ENCODE measurements around the gene DOK6. TPM values are rescaled to one million over a fixed set of nuclear protein-coding genes. Genes with fewer than 3 reads are reported as not detected.

The DOK6 gene
- total RNA-seq, 1 donor from 2014 or later: 8.9 TPM

GRCh38 chr18:69865776-69866175 is 465.1 kb downstream of the DOK6 start:
- H3K27ac Mint-ChIP-seq (ENCODE audit: unreplicated experiment): no peak overlapping the region
- H3K4me1 Mint-ChIP-seq (ENCODE audit: low read depth): peaks cover 21% of the 10 kb centered on the region
- TF ChIP-seq, protein P1, sequence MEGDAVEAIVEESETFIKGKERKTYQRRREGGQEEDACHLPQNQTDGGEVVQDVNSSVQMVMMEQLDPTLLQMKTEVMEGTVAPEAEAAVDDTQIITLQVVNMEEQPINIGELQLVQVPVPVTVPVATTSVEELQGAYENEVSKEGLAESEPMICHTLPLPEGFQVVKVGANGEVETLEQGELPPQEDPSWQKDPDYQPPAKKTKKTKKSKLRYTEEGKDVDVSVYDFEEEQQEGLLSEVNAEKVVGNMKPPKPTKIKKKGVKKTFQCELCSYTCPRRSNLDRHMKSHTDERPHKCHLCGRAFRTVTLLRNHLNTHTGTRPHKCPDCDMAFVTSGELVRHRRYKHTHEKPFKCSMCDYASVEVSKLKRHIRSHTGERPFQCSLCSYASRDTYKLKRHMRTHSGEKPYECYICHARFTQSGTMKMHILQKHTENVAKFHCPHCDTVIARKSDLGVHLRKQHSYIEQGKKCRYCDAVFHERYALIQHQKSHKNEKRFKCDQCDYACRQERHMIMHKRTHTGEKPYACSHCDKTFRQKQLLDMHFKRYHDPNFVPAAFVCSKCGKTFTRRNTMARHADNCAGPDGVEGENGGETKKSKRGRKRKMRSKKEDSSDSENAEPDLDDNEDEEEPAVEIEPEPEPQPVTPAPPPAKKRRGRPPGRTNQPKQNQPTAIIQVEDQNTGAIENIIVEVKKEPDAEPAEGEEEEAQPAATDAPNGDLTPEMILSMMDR (IDR thresholded peaks at IDR 0.05): no peak
- H3K36me3 Mint-ChIP-seq (ENCODE audit: low read depth): no peaks in the 10 kb centered on the region
- H3K9me3 Mint-ChIP-seq (ENCODE audit: low read depth): no peaks in the 10 kb centered on the region
- H3K4me3 Mint-ChIP-seq (ENCODE audit: unreplicated experiment): no peak overlapping the region
- H3K27me3 Mint-ChIP-seq (ENCODE audit: low read depth): no peaks in the 10 kb centered on the region
- no peak for DNase-seq (ENCODE audit: low spot score)

DNA sequence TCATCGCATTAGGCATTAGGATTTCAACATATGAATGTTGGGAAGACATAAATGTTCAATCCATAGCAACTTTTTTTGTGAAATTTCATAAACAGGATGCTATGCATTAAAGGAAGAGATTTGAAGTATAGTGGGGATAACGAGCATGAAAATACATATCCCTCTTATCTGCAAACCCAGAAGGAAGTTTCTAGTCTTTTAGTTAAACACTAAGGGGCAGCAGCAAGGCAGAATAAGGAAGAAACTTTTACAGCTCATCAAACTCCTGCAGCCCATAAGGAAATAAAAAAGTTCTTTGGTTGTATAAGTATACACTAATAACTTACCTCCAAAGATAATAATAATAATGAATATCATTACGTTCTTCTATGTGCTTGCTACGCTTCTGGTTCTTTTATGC is 465.5 kb downstream of the DOK6 start:
- Mint-ChIP-seq H3K36me3 (ENCODE audit: low read depth) (no peaks in the 10 kb centered on the region), H3K4me3 (ENCODE audit: unreplicated experiment) (no peak overlapping the region), H3K9me3 (ENCODE audit: low read depth) (no peaks in the 10 kb centered on the region), H3K4me1 (ENCODE audit: low read depth) (peaks cover 23% of the 10 kb centered on the region), H3K27ac (ENCODE audit: unreplicated experiment) (no peak overlapping the region), H3K27me3 (ENCODE audit: low read depth) (no peaks in the 10 kb centered on the region)
- TF ChIP-seq, protein P1 (IDR thresholded peaks at IDR 0.05): peak; percentile 15
- DNase-seq (ENCODE audit: low spot score): no peak

DNA sequence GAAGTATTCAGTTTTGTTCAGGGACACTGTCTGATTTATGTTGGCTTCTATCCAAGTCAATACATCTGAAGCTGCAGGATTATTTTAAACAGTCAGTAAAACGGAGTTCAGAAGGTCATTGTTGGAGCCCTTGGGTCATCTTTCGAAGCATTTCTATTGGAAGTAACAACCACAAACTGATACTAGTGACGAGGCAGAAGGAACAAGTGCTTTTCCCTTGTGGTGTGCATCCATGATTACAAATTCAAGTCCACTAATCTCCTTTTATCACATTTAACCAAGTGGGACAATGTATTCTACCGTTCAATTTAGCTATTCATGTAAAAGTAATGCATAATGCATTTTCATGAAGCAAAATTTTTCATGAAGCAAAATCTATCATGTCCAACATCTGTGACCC is 470.0 kb downstream of the DOK6 start:
- TF ChIP-seq, protein P1 (IDR thresholded peaks at IDR 0.05): no peak
- peaks cover 24% of the 10 kb centered on the region for H3K4me1 Mint-ChIP-seq (ENCODE audit: low read depth)
- no peak overlapping the region for H3K4me3 Mint-ChIP-seq (ENCODE audit: unreplicated experiment)
- H3K27ac Mint-ChIP-seq (ENCODE audit: unreplicated experiment): no peak overlapping the region
- H3K9me3 Mint-ChIP-seq (ENCODE audit: low read depth): no peaks in the 10 kb centered on the region
- no peaks in the 10 kb centered on the region for H3K27me3 Mint-ChIP-seq (ENCODE audit: low read depth)
- no peak for DNase-seq (ENCODE audit: low spot score)
- H3K36me3 Mint-ChIP-seq (ENCODE audit: low read depth): no peaks in the 10 kb centered on the region

DNA sequence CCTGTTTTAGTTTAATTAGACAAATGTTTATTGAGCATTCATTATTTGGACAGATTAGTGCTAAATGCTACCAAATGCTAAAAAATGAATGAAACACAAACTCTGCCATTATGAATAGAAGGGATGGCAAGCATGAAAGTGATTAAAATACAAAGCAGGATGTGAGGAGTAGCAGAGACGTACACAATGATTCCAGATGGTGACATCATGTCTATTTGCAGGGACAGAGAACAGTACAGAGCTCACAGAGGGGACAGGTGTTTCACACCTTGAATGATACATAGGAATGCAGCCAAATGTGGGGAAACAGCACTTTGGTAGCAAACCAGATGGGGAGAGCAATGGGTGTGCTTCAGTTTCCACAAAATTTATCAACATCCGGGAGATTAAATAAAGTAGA is 470.7 kb downstream of the DOK6 start:
- H3K4me1 Mint-ChIP-seq (ENCODE audit: low read depth): peaks cover 19% of the 10 kb centered on the region
- no peaks in the 10 kb centered on the region for H3K27me3 Mint-ChIP-seq (ENCODE audit: low read depth)
- DNase-seq (ENCODE audit: low spot score): no peak
- TF ChIP-seq, protein P1 (IDR thresholded peaks at IDR 0.05): no peak
- no peaks in the 10 kb centered on the region for H3K9me3 Mint-ChIP-seq (ENCODE audit: low read depth)
- no peaks in the 10 kb centered on the region for H3K36me3 Mint-ChIP-seq (ENCODE audit: low read depth)
- H3K27ac Mint-ChIP-seq (ENCODE audit: unreplicated experiment): no peak overlapping the region
- H3K4me3 Mint-ChIP-seq (ENCODE audit: unreplicated experiment): no peak overlapping the region

GRCh38 chr18:69872661-69873060 is 472.0 kb downstream of the DOK6 start:
- Mint-ChIP-seq H3K27me3 (ENCODE audit: low read depth) (no peaks in the 10 kb centered on the region), H3K4me3 (ENCODE audit: unreplicated experiment) (no peak overlapping the region), H3K9me3 (ENCODE audit: low read depth) (no peaks in the 10 kb centered on the region), H3K36me3 (ENCODE audit: low read depth) (no peaks in the 10 kb centered on the region), H3K27ac (ENCODE audit: unreplicated experiment) (no peak overlapping the region), H3K4me1 (ENCODE audit: low read depth) (peaks cover 14% of the 10 kb centered on the region)
- DNase-seq (ENCODE audit: low spot score): no peak
- TF ChIP-seq, protein P1 (IDR thresholded peaks at IDR 0.05): no peak

All from chondrocyte (in vitro differentiated cells).